Mesenchymal stem cell (in vitro differentiated cells and primary cell): ENCODE results near the gene PUDP.

Experiments
- DNase-seq: peaks from one replicate; pipeline ENCODE4 v3.0.0-alpha.2; 2013
- H2AFZ ChIP-seq: one replicate; pipeline ENCODE4 v1.6.1; 2013; ENCODE audit warnings: low read depth, mild to moderate bottlenecking, control low read depth, inconsistent platforms, low read length, moderate library complexity
- H2AK5ac ChIP-seq: 2 replicates; pipeline ENCODE4 v1.6.1; 2013; ENCODE audit warnings: low read length, moderate library complexity, mild to moderate bottlenecking, inconsistent platforms; ENCODE audit not compliant: severe bottlenecking
- H2BK120ac ChIP-seq: one replicate; pipeline ENCODE4 v1.6.1; 2013; ENCODE audit warnings: low read depth, mild to moderate bottlenecking, inconsistent platforms, low read length, moderate library complexity
- H2BK12ac ChIP-seq, 2 experiments: one replicate each; pipeline ENCODE4 v1.6.1; 2013; ENCODE audit warnings: inconsistent platforms in 2 of 2, low read length in 2 of 2, mild to moderate bottlenecking in 2 of 2, moderate library complexity in 2 of 2, control low read depth in 1 of 2
- H2BK15ac ChIP-seq: one replicate; pipeline ENCODE4 v1.6.1; 2013; ENCODE audit warnings: mild to moderate bottlenecking, low read depth, inconsistent platforms; ENCODE audit not compliant: poor library complexity, severe bottlenecking
- H2BK5ac ChIP-seq: 2 replicates; pipeline ENCODE4 v1.6.1; 2013; ENCODE audit warnings: low read depth, mild to moderate bottlenecking, low read length, control low read depth, inconsistent platforms; ENCODE audit not compliant: poor library complexity, severe bottlenecking
- H3K14ac ChIP-seq, 2 experiments: one replicate each; pipeline ENCODE4 v1.6.1; 2013; ENCODE audit warnings: inconsistent platforms in 2 of 2, low read length in 2 of 2, control low read depth in 1 of 2, mild to moderate bottlenecking in 1 of 2, moderate library complexity in 1 of 2
- H3K18ac ChIP-seq, 2 experiments: one replicate each; pipeline ENCODE4 v1.6.1; 2013; ENCODE audit warnings: inconsistent platforms in 2 of 2, low read length in 2 of 2, control low read depth in 1 of 2, low read depth in 1 of 2, mild to moderate bottlenecking in 1 of 2
- H3K23ac ChIP-seq, 2 experiments: one replicate each; pipeline ENCODE4 v1.6.1; 2013; ENCODE audit warnings: inconsistent platforms in 2 of 2, low read length in 2 of 2, mild to moderate bottlenecking in 2 of 2, moderate library complexity in 2 of 2, control low read depth in 1 of 2
- H3K27ac ChIP-seq: 2 replicates; pipeline ENCODE4 v1.5.1; 2013; ENCODE audit warnings: mild to moderate bottlenecking, moderate library complexity, low read length, control low read depth, inconsistent platforms; ENCODE audit not compliant: poor library complexity, severe bottlenecking
- H3K27me3 ChIP-seq, 2 experiments: 2 replicates each; pipeline versions ENCODE4 v1.6.1 to v1.7.0; 2013; ENCODE audit warnings: low read length in 2 of 2, mild to moderate bottlenecking in 2 of 2, moderate library complexity in 2 of 2, control low read depth in 1 of 2, inconsistent platforms in 1 of 2; ENCODE audit not compliant: control insufficient read depth in 1 of 2, insufficient read depth in 1 of 2
- H3K36me3 ChIP-seq, 2 experiments: 2 replicates each; pipeline versions ENCODE4 v1.6.1 to v1.7.0; 2013; ENCODE audit warnings: low read length in 2 of 2, control low read depth in 1 of 2, inconsistent platforms in 1 of 2, low read depth in 1 of 2, mild to moderate bottlenecking in 1 of 2; ENCODE audit not compliant: insufficient read depth in 2 of 2, control insufficient read depth in 1 of 2
- H3K4ac ChIP-seq, 2 experiments: one replicate each; pipeline ENCODE4 v1.6.1; 2013; ENCODE audit warnings: inconsistent platforms in 2 of 2, low read length in 2 of 2, mild to moderate bottlenecking in 2 of 2, moderate library complexity in 2 of 2, control low read depth in 1 of 2, low read depth in 1 of 2
- H3K4me1 ChIP-seq: 2 replicates; pipeline ENCODE4 v1.6.1; 2013; ENCODE audit warnings: low read depth, low read length, control low read depth; ENCODE audit not compliant: control insufficient read depth, insufficient read depth
- H3K4me2 ChIP-seq: 2 replicates; pipeline ENCODE4 v1.6.1; 2013; ENCODE audit warnings: low read length, mild to moderate bottlenecking, inconsistent platforms; ENCODE audit not compliant: poor library complexity, severe bottlenecking
- H3K4me3 ChIP-seq, 2 experiments: 2 replicates each; pipeline versions ENCODE4 v1.5.1 to v1.7.0; 2013; ENCODE audit warnings: low read length in 2 of 2, mild to moderate bottlenecking in 2 of 2, control low read depth in 1 of 2, low read depth in 1 of 2; ENCODE audit not compliant: insufficient read depth in 1 of 2
- H3K79me1 ChIP-seq: replicated peaks from 2 replicates; pipeline ENCODE4 v1.6.1; 2013; ENCODE audit warnings: mild to moderate bottlenecking, control low read depth, low read length, inconsistent platforms; ENCODE audit not compliant: poor library complexity, severe bottlenecking
- H3K9ac ChIP-seq: 2 replicates; pipeline ENCODE4 v1.7.0; 2013; ENCODE audit warnings: mild to moderate bottlenecking, low read length, moderate library complexity
- H3K9me3 ChIP-seq: 2 replicates; pipeline ENCODE4 v1.7.0; 2013; ENCODE audit warnings: mild to moderate bottlenecking, low read length; ENCODE audit not compliant: control insufficient read depth
- H4K8ac ChIP-seq: one replicate; pipeline ENCODE4 v1.6.1; 2013; ENCODE audit warnings: inconsistent platforms, mild to moderate bottlenecking, low read length, moderate library complexity
- H4K91ac ChIP-seq: one replicate; pipeline ENCODE4 v1.6.1; 2013; ENCODE audit warnings: mild to moderate bottlenecking, low read length, inconsistent platforms
- WGBS: methylation state at CpG from one replicate; pipeline ENCODE4 v1.1.7; 2013; ENCODE audit warnings: mixed read lengths; 5-methylcytosine and 5-hydroxymethylcytosine counted together

PUDP gene

DNA sequence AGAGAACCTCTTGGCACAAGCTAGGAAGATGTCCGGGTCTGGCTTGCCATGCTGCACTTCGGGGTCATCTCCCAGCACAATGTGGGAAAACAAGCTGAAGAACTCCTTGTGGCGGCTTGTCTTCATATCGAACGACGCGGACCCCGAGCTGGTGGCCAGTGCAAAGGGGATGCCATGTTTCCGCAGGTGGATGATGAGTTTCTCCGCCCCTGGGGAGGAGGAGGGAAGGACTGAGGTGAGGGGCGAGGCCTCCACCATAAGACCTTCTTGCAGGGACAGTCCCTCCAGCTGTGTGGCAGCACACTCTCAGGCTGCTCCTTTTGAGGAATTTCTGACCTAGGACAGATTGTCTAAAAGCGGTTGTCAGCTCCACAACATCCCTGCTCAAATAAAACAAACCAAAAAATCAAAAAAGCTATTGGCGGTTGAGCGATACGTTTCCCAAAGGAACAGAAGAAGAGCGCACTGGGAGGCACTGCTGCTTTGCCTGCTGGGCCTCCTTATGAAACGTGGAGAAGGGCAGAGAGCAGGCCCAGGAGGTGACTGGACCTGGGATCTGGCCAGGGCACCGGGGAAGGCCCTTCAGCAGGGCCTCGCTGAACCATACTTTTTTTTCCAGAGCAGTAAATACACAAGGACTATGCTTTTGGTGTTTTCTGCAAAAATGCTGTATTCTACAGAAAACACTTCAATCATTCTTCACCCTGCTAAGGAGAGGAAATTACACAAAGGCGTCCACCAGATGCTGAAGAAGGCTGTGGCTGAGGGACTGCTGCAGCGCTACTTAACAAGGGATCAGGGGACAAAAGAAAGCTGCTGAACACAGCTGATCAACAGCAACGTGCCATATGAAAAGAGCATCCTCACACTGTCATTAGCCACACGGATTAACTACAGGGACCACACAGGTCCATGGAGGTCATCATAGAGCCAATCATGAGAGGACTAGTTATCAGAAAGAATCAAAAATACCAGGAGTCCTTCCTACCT lies 70.4 kb downstream of the PUDP start:
- Histone ChIP-seq H3K9ac (no peak overlapping the region), H2BK15ac (no peak overlapping the region), H4K8ac (no peak overlapping the region), H4K91ac (no peak overlapping the region), H3K4ac (no peak overlapping the region), H3K27ac (no peak overlapping the region), H2AFZ (no peak overlapping the region), H3K18ac (no peak overlapping the region), H3K36me3 (peaks cover 0 to 22% of the 10 kb centered on the region in 2 experiments), H3K4me3 (no peak overlapping the region), H3K4me1 (peaks cover 8% of the 10 kb centered on the region), H3K14ac (no peak overlapping the region), H3K9me3 (no peaks in the 10 kb centered on the region), H2BK5ac (no peak overlapping the region), H3K23ac (no peak overlapping the region), H2BK120ac (no peak overlapping the region), H2AK5ac (no peak overlapping the region), H2BK12ac (no peak overlapping the region), H3K4me2 (no peak overlapping the region), H3K79me1 (peaks cover 10% of the 10 kb centered on the region), H3K27me3 (peaks cover 0 to 3% of the 10 kb centered on the region in 2 experiments)
- DNase-seq, result no peak
- WGBS, result 91% methylated on average over 21 of the region's 23 CpGs

DNA sequence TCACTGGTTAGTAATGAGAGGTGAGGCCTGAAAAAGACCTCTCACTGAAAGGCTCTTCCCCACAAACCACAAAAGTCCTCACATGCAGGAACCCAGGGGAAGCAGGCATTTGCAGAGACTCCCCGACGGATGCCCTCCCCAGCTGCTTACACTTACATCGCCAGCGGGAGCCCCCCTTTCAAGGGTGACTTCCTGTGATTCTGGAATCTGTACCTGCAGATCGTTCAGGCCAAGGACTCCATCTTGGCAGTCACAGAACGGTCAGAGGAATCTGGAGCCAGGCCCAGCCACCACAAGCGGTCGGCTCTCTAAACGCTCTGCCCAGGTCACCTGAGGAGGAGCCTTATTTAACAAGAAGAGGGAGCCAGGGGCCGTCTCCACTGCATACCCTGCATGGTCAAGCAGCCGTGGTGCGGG lies 71.7 kb downstream of the PUDP start:
- Histone ChIP-seq H3K9ac (no peak overlapping the region), H2AK5ac (no peak overlapping the region), H2BK120ac (no peak overlapping the region), H2BK15ac (no peak overlapping the region), H3K36me3 (peaks cover 0 to 22% of the 10 kb centered on the region in 2 experiments), H2AFZ (no peak overlapping the region), H4K91ac (no peak overlapping the region), H3K23ac (no peak overlapping the region), H3K4me3 (no peak overlapping the region), H3K18ac (no peak overlapping the region), H4K8ac (no peak overlapping the region), H2BK5ac (no peak overlapping the region), H3K4me2 (no peak overlapping the region), H3K79me1 (peaks cover 11% of the 10 kb centered on the region), H3K4me1 (peaks cover 6% of the 10 kb centered on the region), H2BK12ac (no peak overlapping the region), H3K9me3 (no peaks in the 10 kb centered on the region), H3K14ac (no peak overlapping the region), H3K27me3 (no peaks in the 10 kb centered on the region), H3K27ac (no peak overlapping the region), H3K4ac (no peak overlapping the region)
- WGBS, result 89% methylated on average over 12 of the region's 12 CpGs
- no peak for DNase-seq

DNA sequence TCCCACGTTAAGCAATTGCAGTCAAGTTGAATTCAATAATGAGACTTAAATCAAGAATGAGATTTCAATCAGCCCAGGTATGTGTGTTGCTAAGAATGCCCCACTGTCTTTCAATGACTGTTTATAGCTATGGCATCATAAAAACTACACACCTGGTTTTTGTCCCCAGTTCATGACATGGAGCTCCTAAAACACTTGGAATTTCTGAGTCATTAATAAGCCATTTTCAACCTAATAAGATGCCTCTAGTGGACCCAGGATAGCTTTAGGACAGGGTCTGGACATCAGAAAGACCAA lies 73.1 kb downstream of the PUDP start:
- peaks cover 11% of the 10 kb centered on the region for H3K79me1 ChIP-seq

DNA sequence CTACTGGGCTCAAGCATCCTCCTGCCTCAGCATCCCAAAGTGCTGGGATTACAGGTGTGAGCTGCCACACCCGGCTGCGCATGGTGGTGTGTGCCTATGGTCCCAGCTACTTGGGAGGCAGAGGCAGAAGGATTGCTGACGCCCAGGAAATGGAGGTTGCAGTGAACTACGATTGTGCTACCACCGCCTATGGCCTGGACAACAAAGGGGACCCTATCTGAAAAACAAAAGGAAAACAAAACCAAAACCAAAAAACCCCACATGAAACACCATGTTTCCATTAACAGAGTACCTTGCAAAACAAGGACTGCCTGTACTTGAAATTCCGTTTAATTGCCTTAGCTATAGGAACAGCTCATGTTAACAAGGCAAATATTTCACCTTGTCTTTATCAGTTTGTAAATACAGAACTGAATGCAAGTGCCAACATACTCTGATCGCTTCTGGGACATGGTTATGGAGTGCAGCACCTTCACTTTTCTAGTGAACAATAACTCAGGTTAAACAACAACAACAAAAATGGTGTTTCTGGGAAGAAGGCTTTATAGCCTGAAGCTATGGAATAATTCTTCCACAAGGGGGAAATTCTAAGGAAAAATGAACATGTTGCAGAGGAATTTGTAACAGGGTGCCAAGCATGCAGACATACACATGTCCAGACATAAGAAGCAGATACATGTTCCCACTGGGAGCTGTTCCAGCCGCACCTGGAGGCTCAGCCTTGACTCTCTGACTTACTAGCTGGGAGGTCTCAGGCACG lies 73.6 kb downstream of the PUDP start:
- H4K8ac ChIP-seq, result no peak overlapping the region
- H2BK12ac ChIP-seq, result no peak overlapping the region
- no peak overlapping the region for H2AK5ac ChIP-seq
- H3K23ac ChIP-seq, result no peak overlapping the region
- peaks cover 11% of the 10 kb centered on the region for H3K79me1 ChIP-seq
- no peak overlapping the region for H2BK15ac ChIP-seq
- H3K4me1 ChIP-seq, result peaks cover 6% of the 10 kb centered on the region
- DNase-seq, result peak; percentile 4
- H3K14ac ChIP-seq, result no peak overlapping the region
- H3K9ac ChIP-seq, result no peak overlapping the region
- H3K27me3 ChIP-seq, result no peaks in the 10 kb centered on the region
- H2BK120ac ChIP-seq, result no peak overlapping the region
- no peak overlapping the region for H3K4me2 ChIP-seq
- no peak overlapping the region for H4K91ac ChIP-seq
- no peak overlapping the region for H3K4me3 ChIP-seq
- no peak overlapping the region for H2BK5ac ChIP-seq
- WGBS, result 95% methylated on average over 6 of the region's 9 CpGs
- H3K4ac ChIP-seq, result no peak overlapping the region
- peaks cover 0 to 22% of the 10 kb centered on the region in 2 experiments for H3K36me3 ChIP-seq
- H3K18ac ChIP-seq, result no peak overlapping the region
- H3K9me3 ChIP-seq, result no peaks in the 10 kb centered on the region
- no peak overlapping the region for H2AFZ ChIP-seq
- H3K27ac ChIP-seq, result no peak overlapping the region

More for the DNA sequence above, 73.1 kb downstream of the PUDP start:
- no peak overlapping the region for H4K91ac ChIP-seq
- H2BK120ac ChIP-seq, result no peak overlapping the region
- no peak overlapping the region for H2AFZ ChIP-seq
- H2BK15ac ChIP-seq, result no peak overlapping the region
- H3K9me3 ChIP-seq, result no peaks in the 10 kb centered on the region
- H2AK5ac ChIP-seq, result no peak overlapping the region
- WGBS, result 100% methylated on average over 1 of the region's 1 CpG
- H3K9ac ChIP-seq, result no peak overlapping the region
- H3K14ac ChIP-seq, result no peak overlapping the region
- no peak for DNase-seq
- H2BK12ac ChIP-seq, result no peak overlapping the region
- H2BK5ac ChIP-seq, result no peak overlapping the region
- H3K18ac ChIP-seq, result no peak overlapping the region
- H3K4me3 ChIP-seq, result no peak overlapping the region
- H3K36me3 ChIP-seq, result peaks cover 0 to 22% of the 10 kb centered on the region in 2 experiments
- no peak overlapping the region for H3K4ac ChIP-seq
- H3K27me3 ChIP-seq, result no peaks in the 10 kb centered on the region
- H3K23ac ChIP-seq, result no peak overlapping the region
- no peak overlapping the region for H3K4me2 ChIP-seq
- no peak overlapping the region for H3K27ac ChIP-seq
- H4K8ac ChIP-seq, result no peak overlapping the region
- peaks cover 6% of the 10 kb centered on the region for H3K4me1 ChIP-seq
